Measurements from ENCODE around the gene OSCAR.

The OSCAR gene

DNA sequence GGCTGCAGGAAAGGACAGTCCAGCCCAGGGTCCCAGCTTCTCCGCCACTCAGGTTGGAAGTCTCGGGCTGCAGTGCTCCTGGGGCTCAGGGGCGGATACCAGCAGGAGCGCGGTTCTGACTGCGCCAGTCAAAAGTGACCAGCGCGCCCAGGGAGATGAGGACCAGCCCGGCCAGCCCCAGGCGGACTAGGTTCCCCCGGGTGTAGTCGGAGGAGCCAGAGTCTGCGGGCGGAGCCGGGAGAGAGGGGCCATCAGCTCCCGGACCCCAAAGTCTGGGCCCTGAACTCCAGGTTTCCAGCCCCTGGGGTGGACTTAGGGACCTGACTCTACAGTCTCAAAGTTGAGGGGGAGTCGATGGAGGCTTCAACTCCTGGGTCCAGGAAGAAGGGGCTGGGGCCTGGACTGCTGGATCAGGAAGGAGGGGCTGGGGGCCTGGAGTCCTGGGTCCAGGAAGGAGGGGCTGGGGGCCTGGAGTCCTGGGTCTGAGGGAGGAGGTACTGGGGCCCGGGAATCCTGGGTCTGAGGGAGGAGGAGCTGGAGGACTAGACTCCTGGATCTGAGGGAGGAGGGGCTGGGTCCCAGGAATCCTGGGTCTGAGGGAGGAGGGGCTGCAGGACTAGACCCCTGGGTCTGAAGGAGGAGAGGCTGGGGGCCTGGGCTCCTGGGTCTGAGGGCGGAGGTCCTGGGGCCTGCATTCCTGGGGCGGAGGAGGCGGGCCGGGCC lies 5.3 kb downstream of the OSCAR start:
- DNase-seq (ENCODE audit: low read depth, low spot score): no peak

DNA sequence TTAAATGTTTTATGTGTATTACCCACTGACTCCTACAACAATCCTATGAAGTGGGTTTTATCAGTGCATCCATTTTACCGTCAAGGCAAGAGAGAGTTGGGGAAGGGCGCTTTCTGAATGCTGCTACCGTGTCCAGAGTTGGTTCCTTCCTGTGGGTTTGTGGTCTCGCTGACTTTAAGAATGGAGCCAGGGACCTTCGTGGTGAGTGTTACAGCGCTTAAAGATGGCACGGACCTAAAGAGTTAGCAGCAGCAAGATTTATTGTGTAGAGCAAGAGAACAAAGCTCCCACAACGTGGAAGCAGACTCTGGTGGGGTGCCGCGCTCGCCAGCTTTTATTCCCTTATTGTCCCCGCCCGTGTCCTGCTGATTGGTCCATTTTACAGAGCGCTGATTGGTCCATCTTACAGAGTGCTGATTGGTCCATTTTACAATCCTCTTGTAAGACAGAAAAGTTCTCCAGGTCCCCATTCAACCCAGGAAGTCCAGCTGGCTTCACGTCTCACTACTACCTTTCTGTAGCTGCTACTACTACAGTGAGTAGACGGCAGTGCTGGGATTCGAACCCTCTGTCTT lies 6.1 kb downstream of the OSCAR start:
- DNase-seq (ENCODE audit: low read depth, low spot score): no peak

GRCh38 chr19:54084410-54084809 lies 16.2 kb downstream of the OSCAR start:
- no peak for DNase-seq (ENCODE audit: low read depth, low spot score)

- no peak for DNase-seq (ENCODE audit: low read depth, low spot score)
Observed at GRCh38 chr19:54081032-54081431, 19.6 kb downstream of the OSCAR start, which contains the start of gene TARM1. TSS of gene TARM1 (minus strand) at chr19:54081365. CDS start at chr19:54081340, 25 bp downstream.

- DNase-seq (ENCODE audit: low read depth, low spot score): no peak
Observed at GRCh38 chr19:54077334-54077733, 23.3 kb downstream of the OSCAR start.

DNA sequence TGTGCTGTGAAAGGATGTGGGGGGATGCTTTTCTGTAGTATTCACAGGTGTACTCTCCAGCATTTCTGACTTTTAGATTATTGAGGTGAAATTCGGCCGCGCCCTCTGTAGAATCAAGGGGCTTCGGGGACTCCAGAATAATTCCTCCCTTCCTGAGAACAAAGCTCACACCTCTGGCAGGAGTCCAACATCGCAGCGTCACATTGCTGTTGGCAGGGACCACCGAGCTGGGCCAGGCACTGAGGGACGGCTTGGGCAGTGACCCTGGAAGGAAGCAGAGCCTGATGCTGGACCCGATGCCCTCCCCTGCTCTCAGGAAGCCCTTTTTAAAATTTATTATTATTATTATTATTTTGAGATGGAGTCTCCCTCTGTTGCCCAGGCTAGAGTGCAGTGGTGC lies 25.8 kb downstream of the OSCAR start:
- DNase-seq (ENCODE audit: low read depth, low spot score): no peak

- no peak for DNase-seq (ENCODE audit: low read depth, low spot score)
Observed at GRCh38 chr19:54073829-54074228, 26.8 kb downstream of the OSCAR start.

DNA sequence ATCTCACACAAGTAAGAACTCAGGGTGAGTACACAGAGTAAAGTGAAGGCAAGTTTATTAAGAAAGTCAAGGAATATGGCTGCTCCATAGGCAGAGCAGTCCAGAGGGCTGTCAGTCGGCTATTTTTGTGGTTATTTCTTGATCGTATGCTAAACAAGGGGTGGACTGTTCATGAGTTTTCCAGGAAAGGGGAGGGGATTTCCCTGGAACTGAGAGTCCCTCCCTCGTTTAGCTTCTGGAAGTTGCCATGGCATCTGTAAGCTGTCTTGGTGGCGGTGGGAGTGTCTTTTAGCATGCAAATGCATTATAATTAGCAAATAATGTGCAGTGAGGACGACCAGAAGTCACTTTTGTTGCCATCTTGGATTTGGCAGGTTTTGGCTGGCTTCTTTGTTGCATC lies 31.1 kb downstream of the OSCAR start:
- no peak for DNase-seq (ENCODE audit: low read depth, low spot score)

GRCh38 chr19:54063350-54064116 lies 37.1 kb downstream of the OSCAR start, which contains the start of gene VSTM1:
TSS of gene VSTM1 (minus strand) at chr19:54063897. CDS start at chr19:54063777, 120 bp downstream.
- no peak for DNase-seq (ENCODE audit: low read depth, low spot score)

- no peak for DNase-seq (ENCODE audit: low read depth, low spot score)
Observed at GRCh38 chr19:54062643-54063042, 38.0 kb downstream of the OSCAR start.

DNA sequence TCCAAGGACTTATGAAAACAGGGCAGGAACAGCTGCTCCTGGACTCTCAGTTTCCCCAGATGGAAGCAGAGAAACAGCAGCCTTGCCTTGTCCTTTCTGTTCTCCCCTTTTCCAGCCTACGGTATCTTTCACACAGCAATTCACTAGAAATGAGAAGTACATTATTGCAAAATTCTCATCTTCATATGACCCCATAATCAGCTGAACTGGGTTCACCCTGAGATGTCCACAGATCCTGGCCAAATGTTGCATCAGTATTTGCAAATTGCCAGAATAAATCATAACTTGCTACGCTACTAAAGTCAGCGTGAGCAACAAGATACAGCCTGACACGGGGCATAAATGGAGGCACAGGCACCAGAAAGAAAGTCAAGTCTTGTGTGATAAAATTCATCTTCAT lies 53.0 kb downstream of the OSCAR start:
- no peak for DNase-seq (ENCODE audit: low read depth, low spot score)

DNA sequence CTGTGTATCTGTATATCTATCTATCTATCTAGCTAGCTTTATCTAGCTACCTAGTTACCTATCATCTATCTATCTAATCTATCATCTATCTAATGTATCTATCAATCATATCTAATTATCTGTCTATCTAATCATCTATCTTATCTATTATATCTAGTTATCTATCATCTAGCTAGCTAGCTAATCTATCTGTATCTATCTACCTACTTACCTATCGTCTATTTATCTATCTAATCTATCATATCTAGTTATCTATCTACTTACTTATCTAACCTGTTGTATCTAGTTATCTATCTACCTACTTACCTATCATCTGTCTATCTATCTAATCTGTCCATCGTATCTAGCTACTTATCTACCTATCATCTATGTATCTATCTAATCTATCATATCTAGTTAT lies 54.8 kb downstream of the OSCAR start:
- DNase-seq (ENCODE audit: low read depth, low spot score): no peak
